Testis (tissue), 2 donors: ENCODE results near the gene LMX1A.

Source experiments
- POLR2A ChIP-seq: fragments of 450-650 bp; IDR thresholded peaks from one replicate; pipeline ENCODE4 v1.6.1; 2017; ENCODE audit warnings: antibody characterized with exemption, mild to moderate bottlenecking, moderate library complexity
- TF ChIP-seq, protein P1 (sequence below), 3 experiments: fragments of 450-650 bp in 2 of 3; fragments of 200-600 bp in 1 of 3; sonication (generic) in 1 of 3; IDR thresholded peaks; one replicate each; pipeline ENCODE4 v1.5.1; 2016 to 2019; ENCODE audit warnings: antibody characterized with exemption in 3 of 3, mild to moderate bottlenecking in 2 of 3, moderate library complexity in 1 of 3

DNA sequence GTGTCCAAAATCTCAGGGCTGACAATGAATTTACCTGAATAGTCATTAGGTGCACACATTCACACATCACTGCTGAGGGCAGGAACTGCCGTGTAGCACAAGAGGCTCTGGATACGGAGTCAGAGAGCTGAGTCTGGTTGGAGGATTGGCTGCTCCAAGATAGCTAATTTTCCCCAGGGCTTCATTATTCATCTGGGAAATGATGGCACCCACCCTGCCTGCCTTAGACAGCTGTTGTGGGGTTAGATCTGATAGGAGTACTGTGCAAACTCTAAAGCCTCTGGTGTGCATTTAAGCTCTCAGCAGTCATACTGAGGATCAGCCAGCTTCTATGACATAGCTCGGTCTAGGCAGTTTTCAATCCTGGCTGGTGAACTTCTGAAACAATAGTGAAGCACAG lies 67.0 kb downstream of the LMX1A start:
- TF ChIP-seq, protein P1, sequence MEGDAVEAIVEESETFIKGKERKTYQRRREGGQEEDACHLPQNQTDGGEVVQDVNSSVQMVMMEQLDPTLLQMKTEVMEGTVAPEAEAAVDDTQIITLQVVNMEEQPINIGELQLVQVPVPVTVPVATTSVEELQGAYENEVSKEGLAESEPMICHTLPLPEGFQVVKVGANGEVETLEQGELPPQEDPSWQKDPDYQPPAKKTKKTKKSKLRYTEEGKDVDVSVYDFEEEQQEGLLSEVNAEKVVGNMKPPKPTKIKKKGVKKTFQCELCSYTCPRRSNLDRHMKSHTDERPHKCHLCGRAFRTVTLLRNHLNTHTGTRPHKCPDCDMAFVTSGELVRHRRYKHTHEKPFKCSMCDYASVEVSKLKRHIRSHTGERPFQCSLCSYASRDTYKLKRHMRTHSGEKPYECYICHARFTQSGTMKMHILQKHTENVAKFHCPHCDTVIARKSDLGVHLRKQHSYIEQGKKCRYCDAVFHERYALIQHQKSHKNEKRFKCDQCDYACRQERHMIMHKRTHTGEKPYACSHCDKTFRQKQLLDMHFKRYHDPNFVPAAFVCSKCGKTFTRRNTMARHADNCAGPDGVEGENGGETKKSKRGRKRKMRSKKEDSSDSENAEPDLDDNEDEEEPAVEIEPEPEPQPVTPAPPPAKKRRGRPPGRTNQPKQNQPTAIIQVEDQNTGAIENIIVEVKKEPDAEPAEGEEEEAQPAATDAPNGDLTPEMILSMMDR (IDR thresholded peaks at IDR 0.05), result no peak
- TF ChIP-seq POLR2A, result no peak
